H9 (cell line): ENCODE data around the gene GOLT1A. TPM values are rescaled to one million over a fixed set of nuclear protein-coding genes. Genes with fewer than 3 reads are reported as not detected.

Experiments
- DNase-seq: peaks from one replicate; pipeline ENCODE4 v3.0.0-alpha.2; 2017
- H2AFZ ChIP-seq: one replicate; pipeline ENCODE4 v1.6.1; 2013; ENCODE audit warnings: mild to moderate bottlenecking, low read length, control low read depth, moderate library complexity
- H2AK5ac ChIP-seq: 2 replicates; pipeline ENCODE4 v1.6.1; 2013; ENCODE audit warnings: low read length, control low read depth, mixed read lengths; ENCODE audit not compliant: insufficient read length
- H2BK120ac ChIP-seq: one replicate; pipeline ENCODE4 v1.6.1; 2013; ENCODE audit warnings: low read depth, mild to moderate bottlenecking, low read length, control low read depth, inconsistent platforms; ENCODE audit not compliant: poor library complexity, severe bottlenecking
- H2BK12ac ChIP-seq: 2 replicates; pipeline ENCODE4 v1.6.1; 2013; ENCODE audit warnings: low read length, control low read depth, mixed read lengths, low read depth; ENCODE audit not compliant: insufficient read length
- H2BK15ac ChIP-seq: 2 replicates; pipeline ENCODE4 v1.6.1; 2013; ENCODE audit warnings: low read depth, low read length, control low read depth
- H2BK20ac ChIP-seq: one replicate; pipeline ENCODE4 v1.6.1; 2013; ENCODE audit warnings: low read depth, mild to moderate bottlenecking, low read length, control low read depth, inconsistent platforms; ENCODE audit not compliant: poor library complexity, severe bottlenecking
- H2BK5ac ChIP-seq: 2 replicates; pipeline ENCODE4 v1.6.1; 2013; ENCODE audit warnings: low read length, control low read depth, mixed read lengths; ENCODE audit not compliant: insufficient read length
- H3K14ac ChIP-seq: 2 replicates; pipeline ENCODE4 v1.6.1; 2013; ENCODE audit warnings: low read length, control low read depth; ENCODE audit not compliant: insufficient read depth
- H3K18ac ChIP-seq: 2 replicates; pipeline ENCODE4 v1.6.1; 2013; ENCODE audit warnings: low read depth, mild to moderate bottlenecking, mixed read lengths, low read length, control low read depth; ENCODE audit not compliant: insufficient read length
- H3K23ac ChIP-seq: 2 replicates; pipeline ENCODE4 v1.6.1; 2013; ENCODE audit warnings: low read length, control low read depth, mixed read lengths, low read depth; ENCODE audit not compliant: insufficient read length
- H3K23me2 ChIP-seq: 2 replicates; pipeline ENCODE4 v1.6.1; 2013; ENCODE audit warnings: low read depth, mild to moderate bottlenecking, mixed read lengths, low read length, control low read depth; ENCODE audit not compliant: insufficient read length, poor library complexity, severe bottlenecking
- H3K27ac ChIP-seq: 2 replicates; pipeline ENCODE4 v1.5.1; 2013; ENCODE audit warnings: low read length, control low read depth, mixed read lengths, low read depth; ENCODE audit not compliant: insufficient read length
- H3K27me3 ChIP-seq: 2 replicates; pipeline ENCODE4 v1.6.1; 2013; ENCODE audit warnings: low read length, control low read depth, inconsistent platforms; ENCODE audit not compliant: insufficient read depth
- H3K4ac ChIP-seq: 2 replicates; pipeline ENCODE4 v1.6.1; 2013; ENCODE audit warnings: low read depth, mild to moderate bottlenecking, control low read depth, inconsistent platforms, low read length, moderate library complexity
- H3K4me1 ChIP-seq: 2 replicates; pipeline ENCODE4 v1.6.1; 2013; ENCODE audit warnings: low read length, control low read depth, inconsistent platforms; ENCODE audit not compliant: insufficient read depth
- H3K4me2 ChIP-seq: 2 replicates; pipeline ENCODE4 v1.6.1; 2013; ENCODE audit warnings: low read length, control low read depth, mixed read lengths; ENCODE audit not compliant: insufficient read length, insufficient read depth
- H3K56ac ChIP-seq: 2 replicates; pipeline ENCODE4 v1.6.1; 2013; ENCODE audit warnings: low read depth, mild to moderate bottlenecking, mixed read lengths, low read length, control low read depth; ENCODE audit not compliant: insufficient read length
- H3K79me1 ChIP-seq: 2 replicates; pipeline ENCODE4 v1.6.1; 2013; ENCODE audit warnings: low read depth, mild to moderate bottlenecking, moderate library complexity, low read length, control low read depth, inconsistent platforms; ENCODE audit not compliant: insufficient read depth, poor library complexity, severe bottlenecking
- H3K79me2 ChIP-seq: 2 replicates; pipeline ENCODE4 v1.6.1; 2013; ENCODE audit warnings: low read length, control low read depth, inconsistent platforms; ENCODE audit not compliant: insufficient read depth
- H3K9ac ChIP-seq: 2 replicates; pipeline ENCODE4 v1.6.1; 2013; ENCODE audit warnings: low read length, control low read depth, mixed read lengths; ENCODE audit not compliant: insufficient read length; ENCODE audit errors: extremely low read depth
- H3K9me3 ChIP-seq: one replicate; pipeline ENCODE4 v1.6.1; 2013; ENCODE audit warnings: low read depth, low read length, inconsistent platforms; ENCODE audit not compliant: control insufficient read depth
- H3T11ph ChIP-seq: one replicate; pipeline ENCODE4 v1.6.1; 2013; ENCODE audit warnings: mild to moderate bottlenecking, low read length, control low read depth, inconsistent platforms
- H4K20me1 ChIP-seq: one replicate; pipeline ENCODE4 v1.6.1; 2013; ENCODE audit not compliant: control insufficient read depth, insufficient read length, insufficient read depth
- H4K5ac ChIP-seq: 2 replicates; pipeline ENCODE4 v1.6.1; 2013; ENCODE audit warnings: low read depth, mild to moderate bottlenecking, mixed read lengths, low read length, control low read depth; ENCODE audit not compliant: insufficient read length
- H4K8ac ChIP-seq: replicated peaks from 2 replicates; pipeline ENCODE4 v1.6.1; 2013; ENCODE audit warnings: low read length, control low read depth, mixed read lengths, low read depth; ENCODE audit not compliant: insufficient read length
- H4K91ac ChIP-seq: 2 replicates; pipeline ENCODE4 v1.6.1; 2013; ENCODE audit warnings: low read depth, mild to moderate bottlenecking, moderate library complexity, mixed read lengths, low read length, control low read depth; ENCODE audit not compliant: insufficient read length
- H3K27ac Mint-ChIP-seq, 3 experiments: 2 replicates in 2 of 3; 3 replicates in 1 of 3; pipeline ENCODE4 v1.8.0; 2020 to 2021; ENCODE audit warnings: mixed read lengths in 3 of 3, mild to moderate bottlenecking in 1 of 3, moderate library complexity in 1 of 3
- H3K27me3 Mint-ChIP-seq: 2 replicates; pipeline ENCODE4 v1.8.0; 2021; ENCODE audit warnings: low read depth, mild to moderate bottlenecking, moderate library complexity, mixed read lengths
- H3K36me3 Mint-ChIP-seq, 3 experiments: 2 replicates in 2 of 3; 3 replicates in 1 of 3; pipeline ENCODE4 v1.8.0; 2020 to 2021; ENCODE audit warnings: low read depth in 3 of 3, mixed read lengths in 3 of 3; ENCODE audit not compliant: insufficient read depth in 1 of 3
- H3K4me1 Mint-ChIP-seq, 2 experiments: 2 replicates each; pipeline ENCODE4 v1.8.0; 2020; ENCODE audit warnings: mixed read lengths in 2 of 2
- H3K4me3 Mint-ChIP-seq, 2 experiments: 2 replicates in 1 of 2; 3 replicates in 1 of 2; pipeline ENCODE4 v1.8.0; 2020 to 2021; ENCODE audit warnings: mild to moderate bottlenecking in 2 of 2, mixed read lengths in 2 of 2, moderate library complexity in 1 of 2
- H3K9me3 Mint-ChIP-seq, 2 experiments: 2 replicates in 1 of 2; 3 replicates in 1 of 2; pipeline ENCODE4 v1.8.0; 2020; ENCODE audit warnings: mild to moderate bottlenecking in 2 of 2, mixed read lengths in 2 of 2, moderate library complexity in 1 of 2
- WGBS: extraction: QIAGEN DNeasy Blood & Tissue Kit; methylation state at CpG from one replicate; pipeline ENCODE4 v1.1.7; 2013; ENCODE audit warnings: missing lambda C conversion rate, low lambda C conversion rate, mixed read lengths; ENCODE audit not compliant: insufficient read length; ENCODE audit errors: extremely low coverage; 5-methylcytosine and 5-hydroxymethylcytosine counted together
- total RNA-seq: library from RNA; stranded (reverse); gene quantifications from 2 replicates; pipeline ENCODE4 v1.2.1, GENCODE V29; 2021
- TF ChIP-seq, protein P1 (sequence below): fragments of 200-600 bp; sonication (generic); conservative IDR thresholded peaks from 3 replicates; pipeline ENCODE4 v1.8.0; 2021; ENCODE audit warnings: antibody characterized with exemption, mild to moderate bottlenecking

The GOLT1A gene
- total RNA-seq, 1 experiment from 2014 or later, result 4.2 TPM

DNA sequence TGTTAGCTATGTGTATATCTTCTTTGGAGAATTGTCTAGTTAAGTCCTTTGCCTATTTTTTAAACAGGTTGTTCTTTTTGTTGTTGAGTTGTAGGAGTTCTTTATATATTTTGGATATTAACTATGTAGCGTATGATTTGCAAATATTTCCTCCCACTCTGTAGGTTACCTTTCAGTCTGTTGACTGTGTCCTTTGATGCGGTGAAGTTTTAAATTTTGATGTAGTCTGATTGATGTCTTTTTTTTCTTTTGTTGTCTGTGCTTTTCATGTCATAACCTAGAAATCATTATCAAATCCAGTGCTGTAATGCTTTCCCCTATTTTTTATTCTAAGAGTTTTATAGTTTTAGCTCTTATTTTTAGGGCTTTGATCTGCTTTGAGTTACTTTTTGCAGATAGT is 8.8 kb downstream of the GOLT1A start:
- Histone ChIP-seq H3K18ac (no peak overlapping the region), H2BK20ac (no peak overlapping the region), H2BK120ac (no peak overlapping the region), H2BK5ac (no peak overlapping the region), H4K91ac (no peak overlapping the region), H3K27me3 (no peaks in the 10 kb centered on the region), H3K79me1 (no peaks in the 10 kb centered on the region), H3K56ac (no peak overlapping the region), H3K14ac (no peak overlapping the region), H3K4me2 (no peak overlapping the region), H4K5ac (no peak overlapping the region), H3K9ac (no peak overlapping the region), H2BK12ac (no peak overlapping the region), H3K9me3 (no peaks in the 10 kb centered on the region), H4K8ac (no peak overlapping the region), H3K23me2 (no peaks in the 10 kb centered on the region), H3K4ac (no peak overlapping the region), H2AFZ (no peak overlapping the region), H4K20me1 (no peaks in the 10 kb centered on the region), H3T11ph (no peak overlapping the region), H2AK5ac (no peak overlapping the region), H3K27ac (no peak overlapping the region), H3K79me2 (no peaks in the 10 kb centered on the region), H3K4me1 (no peaks in the 10 kb centered on the region; the same call in 1 of the 2 replicates), H3K23ac (no peak overlapping the region), H2BK15ac (no peak overlapping the region)
- Mint-ChIP-seq H3K4me1 (peaks cover 24 to 28% of the 10 kb centered on the region in 2 experiments), H3K36me3 (no peaks in the 10 kb centered on the region), H3K27ac (no peak overlapping the region), H3K4me3 (no peak overlapping the region), H3K27me3 (no peaks in the 10 kb centered on the region; the same call in 1 of the 2 replicates), H3K9me3 (no peaks in the 10 kb centered on the region)
- DNase-seq, result no peak
- no CpG with 5 or more reads among the region's 2 CpGs for WGBS
- TF ChIP-seq, protein P1, sequence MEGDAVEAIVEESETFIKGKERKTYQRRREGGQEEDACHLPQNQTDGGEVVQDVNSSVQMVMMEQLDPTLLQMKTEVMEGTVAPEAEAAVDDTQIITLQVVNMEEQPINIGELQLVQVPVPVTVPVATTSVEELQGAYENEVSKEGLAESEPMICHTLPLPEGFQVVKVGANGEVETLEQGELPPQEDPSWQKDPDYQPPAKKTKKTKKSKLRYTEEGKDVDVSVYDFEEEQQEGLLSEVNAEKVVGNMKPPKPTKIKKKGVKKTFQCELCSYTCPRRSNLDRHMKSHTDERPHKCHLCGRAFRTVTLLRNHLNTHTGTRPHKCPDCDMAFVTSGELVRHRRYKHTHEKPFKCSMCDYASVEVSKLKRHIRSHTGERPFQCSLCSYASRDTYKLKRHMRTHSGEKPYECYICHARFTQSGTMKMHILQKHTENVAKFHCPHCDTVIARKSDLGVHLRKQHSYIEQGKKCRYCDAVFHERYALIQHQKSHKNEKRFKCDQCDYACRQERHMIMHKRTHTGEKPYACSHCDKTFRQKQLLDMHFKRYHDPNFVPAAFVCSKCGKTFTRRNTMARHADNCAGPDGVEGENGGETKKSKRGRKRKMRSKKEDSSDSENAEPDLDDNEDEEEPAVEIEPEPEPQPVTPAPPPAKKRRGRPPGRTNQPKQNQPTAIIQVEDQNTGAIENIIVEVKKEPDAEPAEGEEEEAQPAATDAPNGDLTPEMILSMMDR, result no peak
